Spleen (tissue), 7 donors: ENCODE data around the gene ZNF175.

Experiments
- POLR2A ChIP-seq, 3 donors: fragments of 450-650 bp; IDR thresholded peaks; one replicate each; pipeline ENCODE4 v1.5.1; 2017; ENCODE audit warnings: antibody characterized with exemption in 3 of 3, mild to moderate bottlenecking in 1 of 3
- TF ChIP-seq, protein P1 (sequence below), 11 experiments: fragments of 200-600 bp in 7 of 11; fragments of 450-650 bp in 4 of 11; sonication (generic) in 4 of 11; IDR thresholded peaks in 8 of 11; conservative IDR thresholded peaks in 3 of 11; 1 replicate in 7 of 11; 2 replicates in 4 of 11; pipeline versions ENCODE4 v1.4.0 to v1.8.0; 2016 to 2021; ENCODE audit warnings: antibody characterized with exemption in 11 of 11, inconsistent platforms in 4 of 11, mild to moderate bottlenecking in 1 of 11
- donor health status: DM: no; HTN: no; CAD: no; lungs with moderate emphysema.
- donor health status: DM: no; HTN: no; CAD: no.
- donor health status: DM: no; HTN: no; CAD: no.

DNA sequence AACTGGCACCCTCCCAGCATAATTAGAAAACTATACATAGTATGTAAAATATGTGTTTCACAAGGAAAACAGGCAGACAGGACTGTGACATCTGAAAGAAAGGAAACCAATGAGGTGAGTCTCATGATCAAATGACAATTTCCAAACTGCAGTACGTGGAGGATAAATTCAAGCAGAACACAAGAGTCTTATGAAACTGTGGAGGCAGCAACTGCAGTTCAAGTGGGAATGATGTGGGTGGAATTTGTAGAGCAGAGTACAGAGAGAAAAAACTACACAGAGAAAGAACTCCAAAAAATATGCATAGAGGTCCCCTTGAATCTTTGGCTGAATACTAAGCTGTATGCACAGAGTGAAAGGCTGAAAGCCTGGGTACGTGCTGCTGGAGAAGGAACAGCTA lies 49.3 kb upstream of the ZNF175 start:
- TF ChIP-seq, protein P1, sequence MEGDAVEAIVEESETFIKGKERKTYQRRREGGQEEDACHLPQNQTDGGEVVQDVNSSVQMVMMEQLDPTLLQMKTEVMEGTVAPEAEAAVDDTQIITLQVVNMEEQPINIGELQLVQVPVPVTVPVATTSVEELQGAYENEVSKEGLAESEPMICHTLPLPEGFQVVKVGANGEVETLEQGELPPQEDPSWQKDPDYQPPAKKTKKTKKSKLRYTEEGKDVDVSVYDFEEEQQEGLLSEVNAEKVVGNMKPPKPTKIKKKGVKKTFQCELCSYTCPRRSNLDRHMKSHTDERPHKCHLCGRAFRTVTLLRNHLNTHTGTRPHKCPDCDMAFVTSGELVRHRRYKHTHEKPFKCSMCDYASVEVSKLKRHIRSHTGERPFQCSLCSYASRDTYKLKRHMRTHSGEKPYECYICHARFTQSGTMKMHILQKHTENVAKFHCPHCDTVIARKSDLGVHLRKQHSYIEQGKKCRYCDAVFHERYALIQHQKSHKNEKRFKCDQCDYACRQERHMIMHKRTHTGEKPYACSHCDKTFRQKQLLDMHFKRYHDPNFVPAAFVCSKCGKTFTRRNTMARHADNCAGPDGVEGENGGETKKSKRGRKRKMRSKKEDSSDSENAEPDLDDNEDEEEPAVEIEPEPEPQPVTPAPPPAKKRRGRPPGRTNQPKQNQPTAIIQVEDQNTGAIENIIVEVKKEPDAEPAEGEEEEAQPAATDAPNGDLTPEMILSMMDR (IDR thresholded peaks at IDR 0.05 in 8 of 11, conservative IDR thresholded peaks at IDR 0.05 in 3 of 11): no peak
- TF ChIP-seq POLR2A (IDR thresholded peaks at IDR 0.05): no peak
